HepG2 (cell line): Measurements from ENCODE around the gene RBM47. TPM values are rescaled to one million over a fixed set of nuclear protein-coding genes. Genes with fewer than 3 reads are reported as not detected.

Experiments used
- ATAC-seq: fragments of 200-7000 bp; cut with Tn5 transposase; 3 replicates; pipeline ENCODE4 v1.9.1; 2020; ENCODE audit warnings: mild to moderate bottlenecking, moderate library complexity
- BruUV-seq: library from RNA; stranded (reverse); fragments of 400-500 nt; replicated peaks from 2 replicates; lab custom pipeline; 2021; lab: Mats Ljungman, UMichigan
- CTCF ChIA-PET: fragments of 300-600 bp; formaldehyde crosslinking; extraction: SDS; loops from one replicate; lab custom pipeline; 2021; ENCODE audit warnings: low total read pairs, inconsistent platforms, low intra/inter-chr PET ratio; lab: Yijun Ruan, JAX
- POLR2A ChIA-PET: fragments of 350-600 bp; sonication (Branson Sonifier 250); formaldehyde crosslinking; loops from one replicate; lab custom pipeline; 2020; ENCODE audit warnings: antibody characterized with exemption, inconsistent platforms; lab: Yijun Ruan, JAX
- DNase-seq: peaks from one replicate; pipeline ENCODE4 v3.0.0-alpha.2; 2015; ENCODE audit warnings: low spot score
- FAIRE-seq: peaks from 3 replicates; lab custom pipeline; 2011; peaks lifted over from hg19 to GRCh38; lab: Jason Lieb, UNC
- H2AFZ ChIP-seq: one replicate; pipeline ENCODE4 v1.6.1; 2011; ENCODE audit warnings: low read length, inconsistent platforms
- H3K27ac ChIP-seq: fragments of 300-600 bp; 3 replicates; pipeline ENCODE4 v1.8.0; 2011; ENCODE audit warnings: mixed run types, mild to moderate bottlenecking, mixed read lengths, low read length, inconsistent platforms; ENCODE audit not compliant: insufficient read depth; ENCODE audit errors: extremely low read length
- H3K27me3 ChIP-seq, 2 experiments: fragments of 200-600 bp in 1 of 2; 2 replicates in 1 of 2; 3 replicates in 1 of 2; pipeline versions ENCODE4 v1.6.0 to v1.8.0; 2011; ENCODE audit warnings: low read length in 2 of 2, mild to moderate bottlenecking in 2 of 2, moderate library complexity in 2 of 2, inconsistent platforms in 1 of 2; ENCODE audit not compliant: insufficient read depth in 2 of 2, control insufficient read depth in 1 of 2
- H3K36me3 ChIP-seq, 2 experiments: fragments of 200-600 bp in 1 of 2; replicated peaks in 1 of 2; 2 replicates in 1 of 2; 3 replicates in 1 of 2; pipeline versions ENCODE4 v1.5.1 to v1.8.0; 2011; ENCODE audit warnings: low read length in 2 of 2, inconsistent platforms in 1 of 2; ENCODE audit not compliant: insufficient read depth in 2 of 2, control insufficient read depth in 1 of 2
- H3K4me1 ChIP-seq: 2 replicates; pipeline ENCODE4 v1.5.1; 2012; ENCODE audit warnings: low read length, inconsistent platforms; ENCODE audit not compliant: insufficient read depth
- H3K4me2 ChIP-seq: 2 replicates; pipeline ENCODE4 v1.6.0; 2011; ENCODE audit warnings: low read depth, low read length, inconsistent platforms
- H3K4me3 ChIP-seq, 3 experiments: fragments of 200-600 bp in 1 of 3; sonication (generic), shearing (Covaris generic) in 1 of 3; replicated peaks in 1 of 3; 2 replicates each; pipeline ENCODE4 v1.5.1; 2011 to 2016; ENCODE audit warnings: low read length in 3 of 3, inconsistent platforms in 2 of 3, low read depth in 2 of 3, mild to moderate bottlenecking in 2 of 3, control low read depth in 1 of 3, mixed read lengths in 1 of 3; ENCODE audit not compliant: insufficient read depth in 1 of 3
- H3K79me2 ChIP-seq: one replicate; pipeline ENCODE4 v1.6.1; 2011; ENCODE audit warnings: low read length, inconsistent platforms; ENCODE audit not compliant: insufficient read depth
- H3K9ac ChIP-seq: 2 replicates; pipeline ENCODE4 v1.6.0; 2011; ENCODE audit warnings: mild to moderate bottlenecking, low read depth, low read length, inconsistent platforms; ENCODE audit not compliant: insufficient read depth
- H3K9me3 ChIP-seq: 2 replicates; pipeline ENCODE4 v1.5.1; 2012; ENCODE audit warnings: mild to moderate bottlenecking, low read length
- H4K20me1 ChIP-seq: 2 replicates; pipeline ENCODE4 v1.6.0; 2011; ENCODE audit warnings: inconsistent platforms, mild to moderate bottlenecking, low read length, moderate library complexity; ENCODE audit not compliant: insufficient read depth
- ATAD3A ChIP-seq: sonication (generic); formaldehyde crosslinking; IDR thresholded peaks from 2 replicates; pipeline ENCODE4 v1.4.0; 2020; ENCODE audit warnings: missing genetic modification reagents
- GTF3A ChIP-seq: sonication (generic); formaldehyde crosslinking; conservative IDR thresholded peaks from 2 replicates; pipeline ENCODE4 v1.4.0; 2020; ENCODE audit warnings: mild to moderate bottlenecking, missing genetic modification reagents
- KDM2A ChIP-seq: sonication (generic); formaldehyde crosslinking; IDR thresholded peaks from 2 replicates; pipeline ENCODE4 v1.4.0; 2020; ENCODE audit warnings: low read depth, missing genetic modification reagents, borderline replicate concordance
- MIER3 ChIP-seq: IDR thresholded peaks from 2 replicates; pipeline ENCODE4 v1.6.1; 2016; ENCODE audit warnings: missing compliant biosample characterization, borderline replicate concordance
- REL ChIP-seq: sonication (generic); formaldehyde crosslinking; conservative IDR thresholded peaks from 2 replicates; pipeline ENCODE4 v1.8.0; 2022; ENCODE audit warnings: mild to moderate bottlenecking, missing genetic modification reagents, moderate library complexity
- TOE1 ChIP-seq: sonication (generic); formaldehyde crosslinking; IDR thresholded peaks from 2 replicates; pipeline ENCODE4 v1.4.0; 2020; ENCODE audit warnings: mild to moderate bottlenecking, missing genetic modification reagents
- ZNF354B ChIP-seq: sonication (generic); formaldehyde crosslinking; IDR thresholded peaks from 2 replicates; pipeline ENCODE4 v1.8.0; 2022; ENCODE audit warnings: mild to moderate bottlenecking, missing genetic modification reagents
- ZNF484 ChIP-seq: sonication (generic); formaldehyde crosslinking; IDR thresholded peaks from 2 replicates; pipeline ENCODE4 v1.5.1; 2020; ENCODE audit warnings: mild to moderate bottlenecking, low read depth, missing genetic modification reagents, borderline replicate concordance
- ZNF563 ChIP-seq: sonication (generic); formaldehyde crosslinking; IDR thresholded peaks from 2 replicates; pipeline ENCODE4 v1.8.0; 2022; ENCODE audit warnings: mild to moderate bottlenecking, moderate library complexity, missing genetic modification reagents
- ZNF850 ChIP-seq: sonication (generic); formaldehyde crosslinking; conservative IDR thresholded peaks from 2 replicates; pipeline ENCODE4 v1.9.0; 2021; ENCODE audit warnings: mild to moderate bottlenecking, missing genetic modification reagents
- WGBS: methylation state at CpG from one replicate; pipeline ENCODE4 v1.1.6; 2017; ENCODE audit warnings: low lambda C conversion rate; 5-methylcytosine and 5-hydroxymethylcytosine counted together
- in situ Hi-C: cut with HindIII; loops from 2 replicates; pipeline ENCODE4 v1.10.0; 2017; ENCODE audit warnings: low pct_unique_long_range_greater_than_20kb; ENCODE audit not compliant: extremely low pct_ligation_motif_present
- intact Hi-C: fragments of 100-400 bp; cut with micrococcal nuclease; formaldehyde crosslinking; loops from one replicate; pipeline ENCODE4 v1.10.0; 2022; ENCODE audit not compliant: unreplicated experiment
- polyA plus RNA-seq, 8 experiments: library from polyadenylated mRNA; depleted of rRNA in 3 of 8; stranded (reverse) in 7 of 8; unstranded in 1 of 8; fragments of >200 nt; fragmentation: Illumina TruSeq in 4 of 8; extraction: Trizol in 4 of 8; gene quantifications; 2 replicates each; pipeline versions ENCODE4 v1.2.1 to v1.2.3, GENCODE V29; 2011 to 2016; ENCODE audit warnings: low read depth in 4 of 8, missing spikeins in 1 of 8, mixed read lengths in 1 of 8; ENCODE audit not compliant: insufficient read depth in 1 of 8
- total RNA-seq, 5 experiments: library from RNA; depleted of rRNA; stranded (reverse); fragments of >200 nt; fragmentation: Illumina TruSeq; extraction: Trizol; gene quantifications; 2 replicates each; pipeline ENCODE4 v1.2.3, GENCODE V29; 2016; ENCODE audit warnings: low read depth in 1 of 5
- TF ChIP-seq, protein P1 (sequence below): sonication (generic); formaldehyde crosslinking; IDR thresholded peaks from 2 replicates; pipeline ENCODE4 v1.8.0; 2022; ENCODE audit warnings: missing genetic modification reagents, mild to moderate bottlenecking, moderate library complexity, borderline replicate concordance
- TF ChIP-seq, protein P2 (sequence below): sonication (generic); formaldehyde crosslinking; IDR thresholded peaks from 2 replicates; pipeline ENCODE4 v1.4.0; 2020; ENCODE audit warnings: missing genetic modification reagents, borderline replicate concordance
- TF ChIP-seq, protein P3 (sequence below), 2 experiments: fragments of 450-650 bp in 1 of 2; sonication (generic) in 1 of 2; formaldehyde crosslinking in 1 of 2; IDR thresholded peaks; 2 replicates each; pipeline versions ENCODE4 v1.6.1 to v1.8.0; 2016 to 2022; ENCODE audit warnings: antibody characterized with exemption in 1 of 2, mild to moderate bottlenecking in 1 of 2, missing genetic modification reagents in 1 of 2

RBM47 gene
- total and polyA plus RNA-seq, 2 of the 13 experiments (the other 11 are each of a cell fraction or from before 2014, with no cell fraction given), result 1.2 to 2.5 TPM

DNA sequence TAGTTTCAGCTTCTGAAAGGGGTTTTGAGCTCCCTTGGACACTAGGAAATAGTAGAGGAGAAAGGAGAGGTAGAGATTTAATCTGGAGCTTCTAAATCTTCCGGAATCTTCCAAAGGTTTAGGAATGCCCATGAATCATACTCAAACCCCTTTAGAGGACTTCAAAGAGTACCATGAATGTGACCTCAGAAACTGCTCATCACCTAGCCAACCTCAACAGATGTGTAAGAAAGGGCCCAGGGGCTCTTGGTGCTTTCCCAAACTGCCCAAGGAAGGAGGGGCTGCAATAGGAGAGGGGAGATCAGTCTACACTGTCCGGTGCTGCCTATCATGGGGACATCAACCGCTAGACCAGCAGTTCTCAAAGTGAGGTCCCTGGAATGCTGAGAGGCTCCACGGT lies 109.1 kb downstream of the RBM47 start:
- intact Hi-C loops, result no loop called here
- BruUV-seq, result no TSS peak
- no peak overlapping the region for H2AFZ ChIP-seq
- H3K9me3 ChIP-seq, result no peaks in the 10 kb centered on the region
- CTCF ChIA-PET, result no interaction called here
- no peak for FAIRE-seq
- no peak overlapping the region for H3K4me2 ChIP-seq
- no peaks in the 10 kb centered on the region; a peak in 1 of 5 replicates for H3K27me3 ChIP-seq
- H3K9ac ChIP-seq, result no peak overlapping the region
- 87% methylated on average over 4 of the region's 4 CpGs for WGBS
- no peak for ATAC-seq
- H4K20me1 ChIP-seq, result no peaks in the 10 kb centered on the region
- no peak for DNase-seq
- no peak overlapping the region for H3K27ac ChIP-seq
- H3K4me3 ChIP-seq, result no peak overlapping the region
- peaks cover 14% of the 10 kb centered on the region for H3K4me1 ChIP-seq
- no peaks in the 10 kb centered on the region for H3K36me3 ChIP-seq
- no peaks in the 10 kb centered on the region for H3K79me2 ChIP-seq
- in situ Hi-C loops, result no loop called here
- POLR2A ChIA-PET, result no interaction called here
- TF ChIP-seq GTF3A (CRISPR knock-in tag) (no peak), ZNF354B (CRISPR knock-in tag) (no peak), ZNF563 (CRISPR knock-in tag) (no peak), ATAD3A (CRISPR knock-in tag) (no peak), ZNF850 (CRISPR knock-in tag) (no peak), REL (CRISPR knock-in tag) (no peak), ZNF484 (CRISPR knock-in tag) (no peak), MIER3 (CRISPR knock-in tag) (no peak), KDM2A (CRISPR knock-in tag) (no peak), TOE1 (CRISPR knock-in tag) (no peak)
- TF ChIP-seq, protein P1, sequence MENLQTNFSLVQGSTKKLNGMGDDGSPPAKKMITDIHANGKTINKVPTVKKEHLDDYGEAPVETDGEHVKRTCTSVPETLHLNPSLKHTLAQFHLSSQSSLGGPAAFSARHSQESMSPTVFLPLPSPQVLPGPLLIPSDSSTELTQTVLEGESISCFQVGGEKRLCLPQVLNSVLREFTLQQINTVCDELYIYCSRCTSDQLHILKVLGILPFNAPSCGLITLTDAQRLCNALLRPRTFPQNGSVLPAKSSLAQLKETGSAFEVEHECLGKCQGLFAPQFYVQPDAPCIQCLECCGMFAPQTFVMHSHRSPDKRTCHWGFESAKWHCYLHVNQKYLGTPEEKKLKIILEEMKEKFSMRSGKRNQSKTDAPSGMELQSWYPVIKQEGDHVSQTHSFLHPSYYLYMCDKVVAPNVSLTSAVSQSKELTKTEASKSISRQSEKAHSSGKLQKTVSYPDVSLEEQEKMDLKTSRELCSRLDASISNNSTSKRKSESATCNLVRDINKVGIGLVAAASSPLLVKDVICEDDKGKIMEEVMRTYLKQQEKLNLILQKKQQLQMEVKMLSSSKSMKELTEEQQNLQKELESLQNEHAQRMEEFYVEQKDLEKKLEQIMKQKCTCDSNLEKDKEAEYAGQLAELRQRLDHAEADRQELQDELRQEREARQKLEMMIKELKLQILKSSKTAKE (CRISPR knock-in tag), result no peak
- TF ChIP-seq, protein P2, sequence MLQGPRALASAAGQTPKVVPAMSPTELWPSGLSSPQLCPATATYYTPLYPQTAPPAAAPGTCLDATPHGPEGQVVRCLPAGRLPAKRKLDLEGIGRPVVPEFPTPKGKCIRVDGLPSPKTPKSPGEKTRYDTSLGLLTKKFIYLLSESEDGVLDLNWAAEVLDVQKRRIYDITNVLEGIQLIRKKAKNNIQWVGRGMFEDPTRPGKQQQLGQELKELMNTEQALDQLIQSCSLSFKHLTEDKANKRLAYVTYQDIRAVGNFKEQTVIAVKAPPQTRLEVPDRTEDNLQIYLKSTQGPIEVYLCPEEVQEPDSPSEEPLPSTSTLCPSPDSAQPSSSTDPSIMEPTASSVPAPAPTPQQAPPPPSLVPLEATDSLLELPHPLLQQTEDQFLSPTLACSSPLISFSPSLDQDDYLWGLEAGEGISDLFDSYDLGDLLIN (CRISPR knock-in tag), result no peak
- TF ChIP-seq, protein P3, sequence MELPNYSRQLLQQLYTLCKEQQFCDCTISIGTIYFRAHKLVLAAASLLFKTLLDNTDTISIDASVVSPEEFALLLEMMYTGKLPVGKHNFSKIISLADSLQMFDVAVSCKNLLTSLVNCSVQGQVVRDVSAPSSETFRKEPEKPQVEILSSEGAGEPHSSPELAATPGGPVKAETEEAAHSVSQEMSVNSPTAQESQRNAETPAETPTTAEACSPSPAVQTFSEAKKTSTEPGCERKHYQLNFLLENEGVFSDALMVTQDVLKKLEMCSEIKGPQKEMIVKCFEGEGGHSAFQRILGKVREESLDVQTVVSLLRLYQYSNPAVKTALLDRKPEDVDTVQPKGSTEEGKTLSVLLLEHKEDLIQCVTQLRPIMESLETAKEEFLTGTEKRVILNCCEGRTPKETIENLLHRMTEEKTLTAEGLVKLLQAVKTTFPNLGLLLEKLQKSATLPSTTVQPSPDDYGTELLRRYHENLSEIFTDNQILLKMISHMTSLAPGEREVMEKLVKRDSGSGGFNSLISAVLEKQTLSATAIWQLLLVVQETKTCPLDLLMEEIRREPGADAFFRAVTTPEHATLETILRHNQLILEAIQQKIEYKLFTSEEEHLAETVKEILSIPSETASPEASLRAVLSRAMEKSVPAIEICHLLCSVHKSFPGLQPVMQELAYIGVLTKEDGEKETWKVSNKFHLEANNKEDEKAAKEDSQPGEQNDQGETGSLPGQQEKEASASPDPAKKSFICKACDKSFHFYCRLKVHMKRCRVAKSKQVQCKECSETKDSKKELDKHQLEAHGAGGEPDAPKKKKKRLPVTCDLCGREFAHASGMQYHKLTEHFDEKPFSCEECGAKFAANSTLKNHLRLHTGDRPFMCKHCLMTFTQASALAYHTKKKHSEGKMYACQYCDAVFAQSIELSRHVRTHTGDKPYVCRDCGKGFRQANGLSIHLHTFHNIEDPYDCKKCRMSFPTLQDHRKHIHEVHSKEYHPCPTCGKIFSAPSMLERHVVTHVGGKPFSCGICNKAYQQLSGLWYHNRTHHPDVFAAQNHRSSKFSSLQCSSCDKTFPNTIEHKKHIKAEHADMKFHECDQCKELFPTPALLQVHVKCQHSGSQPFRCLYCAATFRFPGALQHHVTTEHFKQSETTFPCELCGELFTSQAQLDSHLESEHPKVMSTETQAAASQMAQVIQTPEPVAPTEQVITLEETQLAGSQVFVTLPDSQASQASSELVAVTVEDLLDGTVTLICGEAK (IDR thresholded peaks at IDR 0.05), result no peak
- TF ChIP-seq, protein P3 (CRISPR knock-in tag; IDR thresholded peaks at IDR 0.05), result no peak
